ENCODE data around the gene PLCH2. TPM values are rescaled to one million over a fixed set of nuclear protein-coding genes. Genes with fewer than 3 reads are reported as not detected.

PLCH2 gene
- total and polyA plus RNA-seq, 2 donors (not counting 1 experiment from before 2014, with no cell fraction given): 20.0 to 34.9 TPM

- no peak for DNase-seq
- peaks cover 0 to 5% of the 10 kb centered on the region in 2 donors for H3K4me1 ChIP-seq (ENCODE audit: control insufficient read depth in 2 of 2, insufficient read depth in 2 of 2, low read length in 2 of 2)
- no peaks in the 10 kb centered on the region for H4K20me1 ChIP-seq (ENCODE audit: control insufficient read depth, insufficient read depth, low read length, poor library complexity, severe bottlenecking)
- no peaks in the 10 kb centered on the region for H3K9me3 ChIP-seq (ENCODE audit: control extremely low read depth in 1 of 3, control insufficient read depth in 2 of 3, insufficient read depth in 1 of 3, low read length in 2 of 3)
- H2AFZ ChIP-seq (ENCODE audit: insufficient read depth, low read depth, low read length, poor library complexity, severe bottlenecking): no peak overlapping the region
- H3K36me3 ChIP-seq (replicated peaks in 1 of 2; ENCODE audit: control extremely low read depth in 1 of 2, control insufficient read depth in 1 of 2, extremely low read depth in 1 of 2, insufficient read depth in 2 of 2, low read length in 1 of 2): no peaks in the 10 kb centered on the region
- no peak overlapping the region for H3K4me3 ChIP-seq (ENCODE audit: control extremely low read depth in 1 of 5, extremely low read depth in 1 of 5, insufficient read depth in 1 of 5, low read depth in 2 of 5, low read length in 4 of 5)
- Mint-ChIP-seq H3K9me3 (ENCODE audit: insufficient read depth) (no peaks in the 10 kb centered on the region), H3K27me3 (peaks cover 5% of the 10 kb centered on the region), H3K4me1 (no peaks in the 10 kb centered on the region), H3K27ac (no peak overlapping the region), H3K4me3 (no peak overlapping the region)
- TF ChIP-seq EZH2 (IDR thresholded peaks at IDR 0.05; ENCODE audit: borderline replicate concordance, insufficient read depth, low read depth, low read length, poor library complexity, severe bottlenecking) (no peak), CTCF (IDR thresholded peaks at IDR 0.05) (no peak)
- H3K9ac ChIP-seq (ENCODE audit: low read length): no peak overlapping the region
- ChIA-PET POLR2A (no interaction called here), CTCF (no interaction called here)
- intact Hi-C loops (cut with micrococcal nuclease): no loop called here
- H3K79me2 ChIP-seq (ENCODE audit: control insufficient read depth, insufficient read depth, low read length): no peaks in the 10 kb centered on the region
- 83% methylated on average over 13 of the region's 13 CpGs for WGBS (ENCODE audit: insufficient coverage)
- H3K27me3 ChIP-seq (replicated peaks in 1 of 4; ENCODE audit: control extremely low read depth in 1 of 4, control insufficient read depth in 3 of 4, insufficient read depth in 4 of 4, low read length in 3 of 4): peaks cover 0 to 27% (median 11%) of the 10 kb centered on the region in 4 experiments
- no peak overlapping the region for H3K27ac ChIP-seq (ENCODE audit: low read length in 2 of 2)
- no peak for ATAC-seq (ENCODE audit: low read depth)
- H3K4me2 ChIP-seq (replicated peaks; ENCODE audit: low read depth, low read length, poor library complexity, severe bottlenecking): no peak overlapping the region
Observed at GRCh38 chr1:2441746-2442145, 34.3 kb upstream of the PLCH2 start.

GRCh38 chr1:2442661-2443060, 33.4 kb upstream of the PLCH2 start:
- no peaks in the 10 kb centered on the region for H3K4me1 Mint-ChIP-seq
- TF ChIP-seq EZH2 (IDR thresholded peaks at IDR 0.05; ENCODE audit: borderline replicate concordance, insufficient read depth, low read depth, low read length, poor library complexity, severe bottlenecking) (no peak), CTCF (IDR thresholded peaks at IDR 0.05) (no peak)
- H3K27ac Mint-ChIP-seq: no peak overlapping the region
- Histone ChIP-seq H3K9ac (ENCODE audit: low read length) (no peak overlapping the region), H2AFZ (ENCODE audit: insufficient read depth, low read depth, low read length, poor library complexity, severe bottlenecking) (no peak overlapping the region), H3K79me2 (ENCODE audit: control insufficient read depth, insufficient read depth, low read length) (no peaks in the 10 kb centered on the region), H3K4me3 (ENCODE audit: control extremely low read depth in 1 of 5, extremely low read depth in 1 of 5, insufficient read depth in 1 of 5, low read depth in 2 of 5, low read length in 4 of 5) (no peak overlapping the region), H3K36me3 (replicated peaks in 1 of 2; ENCODE audit: control extremely low read depth in 1 of 2, control insufficient read depth in 1 of 2, extremely low read depth in 1 of 2, insufficient read depth in 2 of 2, low read length in 1 of 2) (no peaks in the 10 kb centered on the region), H3K27ac (ENCODE audit: low read length in 2 of 2) (no peak overlapping the region), H4K20me1 (ENCODE audit: control insufficient read depth, insufficient read depth, low read length, poor library complexity, severe bottlenecking) (no peaks in the 10 kb centered on the region), H3K9me3 (ENCODE audit: control extremely low read depth in 1 of 3, control insufficient read depth in 2 of 3, insufficient read depth in 1 of 3, low read length in 2 of 3) (no peaks in the 10 kb centered on the region), H3K4me2 (replicated peaks; ENCODE audit: low read depth, low read length, poor library complexity, severe bottlenecking) (no peak overlapping the region), H3K4me1 (ENCODE audit: control insufficient read depth in 2 of 2, insufficient read depth in 2 of 2, low read length in 2 of 2) (peaks cover 0 to 5% of the 10 kb centered on the region in 2 donors), H3K27me3 (replicated peaks in 1 of 4; ENCODE audit: control extremely low read depth in 1 of 4, control insufficient read depth in 3 of 4, insufficient read depth in 4 of 4, low read length in 3 of 4) (peaks cover 0 to 27% (median 11%) of the 10 kb centered on the region in 4 experiments)
- H3K4me3 Mint-ChIP-seq: no peak overlapping the region
- ATAC-seq (ENCODE audit: low read depth): no peak
- intact Hi-C loops (cut with micrococcal nuclease): no loop called here
- no peak for DNase-seq
- no peaks in the 10 kb centered on the region for H3K9me3 Mint-ChIP-seq (ENCODE audit: insufficient read depth)
- ChIA-PET CTCF (no interaction called here), POLR2A (no interaction called here)
- 91% methylated on average over 6 of the region's 6 CpGs for WGBS (ENCODE audit: insufficient coverage)
- peaks cover 5% of the 10 kb centered on the region for H3K27me3 Mint-ChIP-seq

Data from B cell (primary cell).